ENCODE data around the gene SEL1L.

DNA sequence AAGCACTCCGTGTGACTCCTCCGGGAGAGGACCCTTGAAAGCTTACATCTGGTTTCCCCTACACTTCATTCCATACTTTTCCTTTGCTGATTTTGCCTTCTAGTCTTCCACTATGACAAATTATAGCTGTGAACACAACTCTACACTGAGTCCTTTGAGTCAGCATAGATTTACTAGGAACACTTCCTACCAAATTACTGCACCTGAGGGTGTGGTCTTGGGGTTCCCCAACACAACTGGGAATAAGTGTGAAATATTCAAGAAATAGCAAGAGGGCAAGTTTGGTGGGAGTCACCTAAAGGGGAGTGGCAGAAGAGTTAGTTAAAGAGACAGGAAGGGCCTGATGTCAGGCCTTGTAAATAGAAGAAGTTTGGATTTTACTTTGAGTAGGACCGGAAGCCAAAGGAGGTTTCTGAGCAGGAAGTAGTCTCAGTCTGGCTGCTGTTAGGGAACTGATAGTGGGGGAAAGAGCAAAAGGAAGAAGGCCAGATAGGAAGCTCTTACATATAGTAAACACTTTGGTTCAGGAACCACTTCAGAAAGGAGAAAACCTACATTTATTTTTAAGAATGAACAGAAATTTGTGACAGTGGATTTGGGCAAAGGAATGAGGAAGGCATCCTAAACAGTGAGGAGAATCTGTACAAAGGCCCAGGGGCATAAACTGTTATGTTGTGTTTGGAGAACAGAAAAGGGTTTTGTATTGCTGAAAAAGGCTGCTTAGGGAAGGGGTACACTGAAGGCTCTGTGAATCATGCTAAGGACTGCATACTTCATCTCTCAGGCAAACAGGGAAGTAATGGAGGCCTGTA is 14.2 kb downstream of the SEL1L start:
- TF ChIP-seq, protein P1, sequence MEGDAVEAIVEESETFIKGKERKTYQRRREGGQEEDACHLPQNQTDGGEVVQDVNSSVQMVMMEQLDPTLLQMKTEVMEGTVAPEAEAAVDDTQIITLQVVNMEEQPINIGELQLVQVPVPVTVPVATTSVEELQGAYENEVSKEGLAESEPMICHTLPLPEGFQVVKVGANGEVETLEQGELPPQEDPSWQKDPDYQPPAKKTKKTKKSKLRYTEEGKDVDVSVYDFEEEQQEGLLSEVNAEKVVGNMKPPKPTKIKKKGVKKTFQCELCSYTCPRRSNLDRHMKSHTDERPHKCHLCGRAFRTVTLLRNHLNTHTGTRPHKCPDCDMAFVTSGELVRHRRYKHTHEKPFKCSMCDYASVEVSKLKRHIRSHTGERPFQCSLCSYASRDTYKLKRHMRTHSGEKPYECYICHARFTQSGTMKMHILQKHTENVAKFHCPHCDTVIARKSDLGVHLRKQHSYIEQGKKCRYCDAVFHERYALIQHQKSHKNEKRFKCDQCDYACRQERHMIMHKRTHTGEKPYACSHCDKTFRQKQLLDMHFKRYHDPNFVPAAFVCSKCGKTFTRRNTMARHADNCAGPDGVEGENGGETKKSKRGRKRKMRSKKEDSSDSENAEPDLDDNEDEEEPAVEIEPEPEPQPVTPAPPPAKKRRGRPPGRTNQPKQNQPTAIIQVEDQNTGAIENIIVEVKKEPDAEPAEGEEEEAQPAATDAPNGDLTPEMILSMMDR (IDR thresholded peaks at IDR 0.05) = no peak
- TF ChIP-seq POLR2A (IDR thresholded peaks at IDR 0.05) = no peak
